NT2/D1 (cell line): ENCODE results near the gene ENTHD1.

Experiments
- SUZ12 ChIP-seq: IDR thresholded peaks from 2 replicates; pipeline ENCODE4 v1.6.1; 2011; ENCODE audit not compliant: insufficient read length, insufficient read depth; ENCODE audit errors: extremely low read depth
- YY1 ChIP-seq: IDR thresholded peaks from 2 replicates; pipeline ENCODE4 v1.6.1; 2011; ENCODE audit not compliant: insufficient read length, insufficient read depth
- ZNF274 ChIP-seq: IDR thresholded peaks from 2 replicates; pipeline ENCODE4 v1.6.1; 2011; ENCODE audit warnings: mild to moderate bottlenecking, low read depth, low read length

DNA sequence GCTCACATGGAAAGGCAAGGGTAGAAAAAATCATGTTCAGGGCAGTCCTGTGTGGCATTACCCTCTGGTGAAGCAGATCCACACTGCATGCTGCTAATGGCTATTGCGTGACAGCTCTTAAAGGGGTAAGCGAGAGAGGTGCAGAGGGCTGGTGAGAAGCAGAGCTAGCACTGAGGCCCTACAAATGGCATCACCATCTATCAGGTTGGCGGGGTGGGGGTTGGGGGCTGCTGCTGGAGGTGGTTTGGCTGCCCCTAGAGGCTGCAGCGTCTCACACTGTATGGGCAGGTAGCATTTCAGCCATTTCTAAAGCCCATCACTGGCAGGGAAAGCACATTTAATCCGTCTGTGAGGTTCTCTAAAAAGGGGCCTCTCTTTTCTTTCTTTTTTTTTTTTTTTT, 49.8 kb upstream of the ENTHD1 start:
- TF ChIP-seq ZNF274 (no peak), YY1 (no peak), SUZ12 (no peak)
